ENCODE results near the gene DTWD2.
A peak's percentile ranks its signal among the peaks of the same experiment; 100 is the strongest.

GRCh38 chr5:119022017-119022745 is 33.8 kb upstream of the DTWD2 start:
- TF ChIP-seq EP300 (IDR thresholded peaks at IDR 0.05) (no peak), CTCF (IDR thresholded peaks at IDR 0.05) (peak in 3 of 7 experiments; percentile 23 to 61 (median 33)), POLR2A (IDR thresholded peaks at IDR 0.05) (no peak)
